HL-60 (cell line): ENCODE results near the gene DMD.

ENCODE experiments used
- DNase-seq, 2 experiments: peaks; one replicate each; pipeline ENCODE4 v3.0.0-alpha.2; 2010 to 2020; ENCODE audit warnings: low read depth in 1 of 2, low spot score in 1 of 2
- H3K27ac ChIP-seq: fragments of 250-450 bp; sonication (Bioruptor Pico); replicated peaks from 2 replicates; pipeline ENCODE4 v1.5.1; 2020; ENCODE audit warnings: mild to moderate bottlenecking, moderate library complexity
- H3K27me3 ChIP-seq: fragments of 250-450 bp; sonication (Bioruptor Pico); 2 replicates; pipeline ENCODE4 v1.5.1; 2021; ENCODE audit warnings: mild to moderate bottlenecking, moderate library complexity; ENCODE audit not compliant: insufficient read depth, poor library complexity, severe bottlenecking
- H3K4me3 ChIP-seq: replicated peaks from 2 replicates; pipeline ENCODE4 v1.5.1; 2011; ENCODE audit warnings: mild to moderate bottlenecking, control low read depth, low read length; ENCODE audit not compliant: insufficient read depth
- CTCF ChIP-seq: IDR thresholded peaks from one replicate; pipeline ENCODE4 v1.5.1; 2011; ENCODE audit warnings: low read length, control low read depth, inconsistent platforms; ENCODE audit not compliant: insufficient read depth
- GABPA ChIP-seq: IDR thresholded peaks from 2 replicates; pipeline ENCODE4 v1.6.1; 2012; ENCODE audit warnings: low read depth
- POLR2AphosphoS5 ChIP-seq: IDR thresholded peaks from 2 replicates; pipeline ENCODE4 v1.6.1; 2012; ENCODE audit warnings: low read depth
- REST ChIP-seq: IDR thresholded peaks from 2 replicates; pipeline ENCODE4 v1.6.1; 2012; ENCODE audit warnings: low read depth; ENCODE audit not compliant: insufficient replicate concordance
- SPI1 ChIP-seq: IDR thresholded peaks from 2 replicates; pipeline ENCODE4 v1.6.1; 2012; ENCODE audit warnings: low read depth, mild to moderate bottlenecking, borderline replicate concordance

The DMD gene

GRCh38 chrX:31110657-31111056 lies 2100.7 kb downstream of the DMD start:
- H3K4me3 ChIP-seq = no peak overlapping the region
- no peak overlapping the region for H3K27ac ChIP-seq
- TF ChIP-seq SPI1 (no peak), REST (no peak), POLR2AphosphoS5 (no peak), GABPA (no peak), CTCF (no peak)
- no peak for DNase-seq
- H3K27me3 ChIP-seq = peaks cover 2% of the 10 kb centered on the region

GRCh38 chrX:31099536-31100090 lies 2111.7 kb downstream of the DMD start:
- no peak overlapping the region for H3K4me3 ChIP-seq
- H3K27ac ChIP-seq = no peak overlapping the region
- TF ChIP-seq SPI1 (no peak), POLR2AphosphoS5 (no peak), GABPA (no peak), CTCF (no peak), REST (no peak)
- peak in 1 of 2 experiments; percentile 0 for DNase-seq
- H3K27me3 ChIP-seq = no peaks in the 10 kb centered on the region

GRCh38 chrX:31098079-31098478 lies 2113.3 kb downstream of the DMD start:
- H3K27me3 ChIP-seq = no peaks in the 10 kb centered on the region
- TF ChIP-seq CTCF (no peak), REST (no peak), SPI1 (no peak), GABPA (no peak), POLR2AphosphoS5 (no peak)
- no peak overlapping the region for H3K4me3 ChIP-seq
- DNase-seq = no peak
- no peak overlapping the region for H3K27ac ChIP-seq
